ENCODE results near the gene GNB5.
A peak's percentile ranks its signal among the peaks of the same experiment; 100 is the strongest.
"Not testable (repeated sequence)": the region's sequence is repeated elsewhere in the genome, so short reads cannot be mapped to it uniquely, and the experiment has no call there.

Gene GNB5

GRCh38 chr15:52191207-52191606 is at the start of gene GNB5:
GNB5 (minus strand) TSS chr15:52191392; CDS start chr15:52184676, 6,716 bp downstream.
- DNase-seq (ENCODE audit: insufficient read length, low spot score), result no peak
- no peak for FAIRE-seq

- DNase-seq (ENCODE audit: insufficient read length, low spot score) (no peak), FAIRE-seq (no peak)
Observed at GRCh38 chr15:52240166-52240565, 49.0 kb upstream of the GNB5 start.

DNA sequence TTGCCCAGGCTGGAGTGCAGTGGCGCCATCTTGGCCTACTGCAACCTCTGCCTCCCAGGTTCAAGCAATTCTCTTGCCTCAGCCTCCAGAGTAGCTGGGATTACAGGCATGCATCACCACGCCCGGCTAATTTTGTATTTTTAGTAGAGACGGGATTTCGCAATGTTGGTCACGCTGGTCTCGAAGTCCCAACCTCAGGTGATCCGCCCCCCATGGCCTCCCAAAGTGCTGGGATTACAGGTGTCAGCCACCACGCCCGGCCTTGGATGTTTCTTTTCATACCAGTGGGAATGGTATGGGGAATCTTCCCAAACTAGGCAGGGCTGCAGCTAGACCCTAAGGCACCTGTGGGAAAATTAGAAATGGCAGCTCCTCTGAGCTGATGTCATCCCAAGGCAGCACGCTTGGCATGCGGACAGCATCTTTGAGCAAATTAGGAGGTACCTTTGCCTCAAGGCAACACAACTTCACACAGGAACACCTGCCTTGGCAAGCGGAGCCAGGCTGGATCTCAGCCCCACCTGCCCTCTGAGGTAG is 47.9 kb upstream of the GNB5 start:
- DNase-seq (ENCODE audit: insufficient read length, low spot score); FAIRE-seq: not testable (repeated sequence)

- FAIRE-seq (no peak), DNase-seq (ENCODE audit: insufficient read length, low spot score) (no peak)
Observed at GRCh38 chr15:52238149-52238548, 47.0 kb upstream of the GNB5 start.

GRCh38 chr15:52236013-52236412 is 44.8 kb upstream of the GNB5 start:
- DNase-seq (ENCODE audit: insufficient read length, low spot score) (no peak), FAIRE-seq (no peak)

- no peak for FAIRE-seq
- DNase-seq (ENCODE audit: insufficient read length, low spot score), result no peak
Observed at GRCh38 chr15:52234596-52235541, 43.7 kb upstream of the GNB5 start.

- DNase-seq (ENCODE audit: insufficient read length, low spot score), result no peak
- FAIRE-seq, result no peak
Observed at GRCh38 chr15:52233405-52233804, 42.2 kb upstream of the GNB5 start.

DNA sequence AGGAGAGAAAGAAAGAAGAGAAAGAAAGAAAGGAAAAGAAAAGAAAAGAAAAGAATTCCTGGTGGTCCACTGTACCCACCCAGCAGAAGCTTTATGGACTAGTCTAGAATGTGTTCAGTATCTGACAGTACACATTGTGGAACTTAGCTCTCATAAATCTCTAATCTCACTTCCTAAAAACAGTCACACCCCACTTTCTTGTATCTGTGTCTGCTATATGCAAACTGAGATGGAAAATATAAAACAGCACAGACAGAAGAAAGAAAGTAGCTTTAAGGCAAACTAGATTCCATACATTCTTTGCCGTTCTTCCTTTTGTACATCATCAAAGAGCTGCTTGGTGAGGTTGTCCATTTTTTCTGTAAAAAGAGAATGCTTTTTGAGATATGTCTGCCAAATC is 41.1 kb upstream of the GNB5 start:
- FAIRE-seq, result no peak
- DNase-seq (ENCODE audit: insufficient read length, low spot score), result no peak

- FAIRE-seq, result no peak
- DNase-seq (ENCODE audit: insufficient read length, low spot score), result no peak
Observed at GRCh38 chr15:52230073-52230472, 38.9 kb upstream of the GNB5 start.

GRCh38 chr15:52228921-52229320 is 37.7 kb upstream of the GNB5 start:
- DNase-seq (ENCODE audit: insufficient read length, low spot score) (no peak), FAIRE-seq (no peak)

DNA sequence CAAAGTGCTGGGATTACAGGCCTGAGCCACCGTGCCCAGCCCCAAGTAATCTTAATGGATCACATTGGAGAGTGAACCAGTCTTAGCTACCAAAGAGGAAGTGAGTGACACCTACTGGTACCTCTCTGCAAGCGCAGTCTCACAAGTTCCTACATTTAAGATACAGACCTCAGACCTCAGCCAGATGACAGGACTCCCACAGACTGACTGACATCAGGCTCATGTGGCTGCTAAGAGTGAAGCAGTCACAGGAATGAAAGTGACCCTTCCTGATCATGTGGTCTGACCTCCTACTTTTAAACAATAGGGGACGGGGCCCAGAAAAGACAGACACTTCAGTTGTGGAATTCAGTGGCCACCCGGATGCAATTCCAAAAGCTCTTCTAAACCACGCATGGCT is 36.3 kb upstream of the GNB5 start:
- FAIRE-seq, result no peak
- DNase-seq (ENCODE audit: insufficient read length, low spot score), result peak; percentile 79

GRCh38 chr15:52225230-52225629 is 34.0 kb upstream of the GNB5 start:
- FAIRE-seq (no peak), DNase-seq (ENCODE audit: insufficient read length, low spot score) (no peak)

- DNase-seq (ENCODE audit: insufficient read length, low spot score), result no peak
- no peak for FAIRE-seq
Observed at GRCh38 chr15:52224211-52224610, 33.0 kb upstream of the GNB5 start.

DNA sequence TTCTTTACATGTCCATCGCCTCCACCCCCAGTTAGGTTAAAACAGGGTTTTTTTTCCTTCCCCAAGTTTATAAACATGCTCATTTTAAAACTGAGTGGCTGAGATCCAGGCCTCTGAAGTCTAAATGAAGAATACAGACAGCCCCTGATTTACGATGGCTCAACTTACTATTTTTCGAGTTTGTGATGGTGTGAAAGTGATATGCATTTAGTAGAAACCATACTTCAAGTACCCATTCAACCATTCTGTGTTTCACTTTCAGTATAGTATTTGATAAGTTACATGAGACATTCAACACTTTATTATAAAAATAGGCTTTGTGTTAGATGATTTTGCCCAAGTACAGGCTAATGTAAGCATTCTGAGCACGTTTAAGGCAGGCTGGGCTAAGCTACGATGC is 30.5 kb upstream of the GNB5 start:
- DNase-seq (ENCODE audit: insufficient read length, low spot score) (no peak), FAIRE-seq (no peak)

GRCh38 chr15:52220937-52221660 is 29.9 kb upstream of the GNB5 start:
- DNase-seq (ENCODE audit: insufficient read length, low spot score) (no peak), FAIRE-seq (no peak)

- FAIRE-seq (no peak), DNase-seq (ENCODE audit: insufficient read length, low spot score) (no peak)
Observed at GRCh38 chr15:52220251-52220650, 29.1 kb upstream of the GNB5 start.

GRCh38 chr15:52218816-52219215 is 27.6 kb upstream of the GNB5 start:
- FAIRE-seq, result no peak
- DNase-seq (ENCODE audit: insufficient read length, low spot score), result no peak

GRCh38 chr15:52218371-52218770 is 27.2 kb upstream of the GNB5 start:
- no peak for FAIRE-seq
- no peak for DNase-seq (ENCODE audit: insufficient read length, low spot score)

GRCh38 chr15:52217186-52217585 is 26.0 kb upstream of the GNB5 start:
- FAIRE-seq (no peak), DNase-seq (ENCODE audit: insufficient read length, low spot score) (no peak)

- no peak for FAIRE-seq
- DNase-seq (ENCODE audit: insufficient read length, low spot score), result no peak
Observed at GRCh38 chr15:52214553-52214952, 23.4 kb upstream of the GNB5 start.

GRCh38 chr15:52213206-52213605 is 22.0 kb upstream of the GNB5 start:
- no peak for DNase-seq (ENCODE audit: insufficient read length, low spot score)
- FAIRE-seq, result no peak
